GM21576 (cell line): ENCODE results near the gene GGT1.
A peak's percentile ranks its signal among the peaks of the same experiment; 100 is the strongest.
"Not testable (repeated sequence)": the region's sequence is repeated elsewhere in the genome, so short reads cannot be mapped to it uniquely, and the experiment has no call there.

ENCODE experiments used
- ATAC-seq: cut with Tn5 transposase; IDR thresholded peaks from one replicate; pipeline ENCODE4 v1.9.1; 2021; ENCODE audit warnings: mild to moderate bottlenecking, moderate library complexity; ENCODE audit not compliant: unreplicated experiment

The GGT1 gene

DNA sequence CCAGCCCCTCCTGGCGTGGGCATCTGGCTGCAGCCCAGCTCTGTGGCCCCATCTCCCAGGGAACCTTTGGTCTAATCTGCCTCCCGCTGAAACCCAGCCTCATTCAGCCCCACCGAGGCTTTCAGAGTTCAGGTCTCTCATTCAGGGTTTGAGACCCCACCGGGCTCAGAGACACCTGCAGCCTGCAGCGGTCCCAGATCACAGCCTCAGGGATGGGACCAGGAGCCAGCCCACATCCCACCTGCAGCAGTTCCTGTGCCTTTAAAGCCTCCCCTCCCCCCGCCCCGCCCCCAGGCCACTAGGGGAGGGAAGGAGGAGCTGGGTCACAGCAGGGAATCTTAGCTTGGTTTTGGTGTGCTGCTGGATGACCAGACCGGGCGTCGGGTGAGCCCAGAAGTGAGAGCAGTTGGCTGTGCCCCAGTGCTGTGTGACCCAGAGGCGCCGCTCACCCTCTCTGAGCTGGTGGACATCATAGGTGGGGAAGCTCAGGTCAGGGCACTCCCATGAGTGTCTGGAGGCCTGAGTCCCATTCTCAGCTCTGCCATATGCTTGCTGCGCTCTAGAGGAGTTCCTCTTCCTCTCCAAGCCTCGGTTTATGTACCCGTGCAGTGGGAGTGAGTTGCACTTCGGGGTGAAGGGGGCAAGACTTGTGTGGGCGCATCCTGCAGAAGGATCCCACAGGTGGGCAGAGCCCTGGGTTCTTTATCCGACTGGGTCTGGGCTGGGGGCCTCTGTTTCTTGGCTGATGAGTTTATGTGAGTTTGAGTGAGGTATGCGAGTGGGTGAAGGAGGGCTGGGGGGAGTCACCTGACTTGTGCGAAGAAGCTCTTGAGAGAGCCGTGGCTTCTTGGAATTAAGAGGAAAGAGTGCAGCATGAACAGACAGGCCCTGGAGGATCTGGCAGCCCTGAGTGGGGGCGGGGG, at the start of gene GGT1:
GGT1 (plus strand) TSS at position 347 of the 923 bp plus-strand sequence. CDS start 7,889 bp downstream, outside the sequence.
- ATAC-seq, result not testable (repeated sequence)

- ATAC-seq, result no peak
Measured at GRCh38 chr22:24553597-24554312, 49.2 kb upstream of the GGT1 start.

GRCh38 chr22:24554313-24555164, 48.5 kb upstream of the GGT1 start, which contains the start of gene GUCD1:
Gene GUCD1, minus strand, starts transcription at chr22:24555138. Its CDS starts 147 bp downstream, at chr22:24554991.
- ATAC-seq, result peak; percentile 8

DNA sequence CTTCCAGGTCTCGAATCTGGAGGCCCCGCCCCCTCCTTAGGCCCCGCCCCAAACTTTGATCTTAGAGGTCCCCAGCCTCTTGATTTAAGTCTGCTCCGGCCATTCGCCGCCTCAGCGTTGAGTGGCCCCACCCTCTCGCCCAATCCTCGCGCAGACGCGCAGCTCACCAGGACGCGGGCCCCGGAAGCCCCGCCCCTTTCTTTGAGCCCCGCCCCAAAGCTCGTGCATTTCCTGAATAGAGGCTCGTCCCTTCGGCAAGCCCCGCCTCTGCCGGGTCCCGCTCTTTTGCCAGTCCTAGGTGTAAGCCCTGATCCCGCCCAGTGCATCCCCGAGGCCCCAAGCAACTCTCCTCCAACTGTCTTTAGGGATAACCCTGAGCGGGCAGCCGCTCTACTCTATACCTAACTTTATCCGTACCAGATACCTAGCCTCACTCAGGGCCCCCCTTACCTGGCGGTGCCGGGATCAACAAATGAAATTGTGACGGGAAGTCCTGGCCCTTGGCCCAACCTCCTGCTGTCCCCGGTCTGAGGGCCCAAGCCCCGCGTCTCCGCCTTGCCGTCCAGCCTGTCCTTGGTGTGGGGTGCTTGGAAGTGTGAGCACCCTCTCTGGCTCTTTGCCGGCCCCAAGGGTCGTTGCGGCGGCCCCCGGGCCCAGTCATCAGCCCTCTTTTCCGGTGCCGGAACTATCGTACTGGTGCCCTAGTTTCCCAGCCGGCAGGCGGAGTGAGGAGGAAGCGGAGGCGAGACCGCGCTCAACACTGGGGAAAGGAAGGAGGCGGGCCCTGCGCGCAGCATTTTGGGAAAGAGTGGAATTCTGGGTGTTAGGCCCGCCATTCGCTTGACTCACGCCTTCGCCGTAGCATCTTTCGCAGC, 47.6 kb upstream of the GGT1 start, which contains the start of gene SNRPD3:
SNRPD3 (plus strand) TSS at position 835 of the 875 bp plus-strand sequence. CDS start 1,676 bp downstream, outside the sequence.
- ATAC-seq, result peak; percentile 66

DNA sequence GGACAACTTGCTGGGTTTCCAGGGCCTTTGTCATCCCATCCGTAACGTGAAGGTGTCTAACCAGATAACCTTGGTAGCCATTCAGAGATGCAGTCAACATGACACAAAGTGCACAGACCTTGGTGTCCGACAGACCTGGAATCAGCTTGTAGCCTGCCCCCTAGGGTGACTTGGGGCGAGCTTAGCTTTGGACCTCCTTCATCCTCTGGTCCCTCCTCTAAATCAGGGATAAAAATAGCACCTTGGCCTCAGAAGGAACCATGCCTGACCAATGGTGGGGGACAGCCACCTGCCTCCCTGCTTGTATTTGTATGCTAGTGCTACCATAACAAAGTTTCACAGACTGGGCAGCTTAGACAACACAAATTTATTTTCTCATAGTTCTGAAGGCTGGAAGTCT, 43.5 kb upstream of the GGT1 start:
- ATAC-seq, result no peak

GRCh38 chr22:24563246-24563645, 39.7 kb upstream of the GGT1 start:
- no peak for ATAC-seq

- ATAC-seq, result no peak
Measured at GRCh38 chr22:24564376-24565058, 38.5 kb upstream of the GGT1 start.

DNA sequence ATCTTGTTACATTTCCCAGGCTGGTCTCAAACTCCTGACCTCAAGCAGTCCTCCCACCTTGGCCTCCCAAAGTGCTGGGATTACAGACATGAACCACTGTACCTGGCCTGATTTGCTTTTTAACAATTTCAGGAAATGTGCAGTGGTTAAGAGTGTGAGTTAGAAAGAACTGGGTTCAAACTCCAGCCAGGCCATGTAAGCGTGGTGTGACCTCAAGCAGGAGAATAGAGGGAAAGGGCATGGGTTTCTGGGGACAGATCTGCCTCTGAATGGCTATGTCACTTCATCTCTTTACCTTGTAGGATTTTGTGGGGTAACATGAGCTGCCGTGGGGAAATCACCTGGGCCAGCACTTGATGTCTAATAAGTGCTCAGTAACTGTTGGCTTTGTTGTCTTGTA, 37.9 kb upstream of the GGT1 start:
- ATAC-seq, result no peak

- ATAC-seq, result no peak
Measured at GRCh38 chr22:24566899-24567511, 36.0 kb upstream of the GGT1 start.

- ATAC-seq, result no peak
Measured at GRCh38 chr22:24567668-24568067, 35.3 kb upstream of the GGT1 start.

- no peak for ATAC-seq
Measured at GRCh38 chr22:24571266-24571665, 31.7 kb upstream of the GGT1 start.

DNA sequence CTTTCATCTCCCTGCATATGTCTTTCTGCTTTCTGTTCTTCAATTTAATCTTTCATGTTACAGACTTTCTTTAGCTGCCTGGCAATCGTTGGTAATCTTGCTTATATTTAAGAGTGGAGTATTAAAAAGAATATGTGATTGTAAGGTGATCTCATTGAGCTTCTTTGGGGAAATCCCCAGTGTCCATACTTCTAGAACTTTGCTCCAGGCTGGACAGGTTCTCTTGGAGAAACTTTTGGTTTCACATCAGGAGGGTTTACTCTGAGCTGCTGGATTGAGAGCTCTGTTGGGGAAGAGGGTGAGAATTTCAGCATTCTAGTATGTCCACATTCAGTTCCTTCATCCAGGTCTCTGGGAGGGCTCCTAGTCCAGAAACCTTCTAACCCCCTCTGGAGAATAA, 26.2 kb upstream of the GGT1 start:
- no peak for ATAC-seq

GRCh38 chr22:24578355-24579257, 24.4 kb upstream of the GGT1 start:
- no peak for ATAC-seq

DNA sequence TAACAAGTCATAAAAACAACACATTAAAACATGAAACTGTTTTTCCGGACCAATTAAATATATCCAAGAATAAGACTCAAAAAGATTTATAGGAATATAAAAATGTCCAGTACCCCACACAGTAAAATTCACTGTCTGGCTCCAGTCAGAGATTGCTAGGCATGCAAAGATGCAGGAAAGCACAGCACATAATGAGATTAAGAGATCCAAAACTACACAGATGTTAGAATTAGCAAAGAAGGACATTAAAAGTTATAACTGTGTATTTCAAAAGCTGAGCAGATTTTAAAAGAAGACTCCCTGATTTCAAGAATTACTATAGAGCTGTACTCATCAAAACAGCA, 23.8 kb upstream of the GGT1 start:
- no peak for ATAC-seq

- no peak for ATAC-seq
Measured at GRCh38 chr22:24580276-24580675, 22.7 kb upstream of the GGT1 start.

GRCh38 chr22:24582056-24582814, 20.8 kb upstream of the GGT1 start:
- no peak for ATAC-seq
